Ovary (tissue), 3 donors: Measurements from ENCODE around the gene CSNK1A1.

ENCODE experiments used
- POLR2A ChIP-seq: fragments of 450-650 bp; IDR thresholded peaks from one replicate; pipeline ENCODE4 v1.6.1; 2017; ENCODE audit warnings: antibody characterized with exemption, mild to moderate bottlenecking, moderate library complexity
- TF ChIP-seq, protein P1 (sequence below), 3 donors: fragments of 450-650 bp in 2 of 3; fragments of 200-600 bp in 1 of 3; IDR thresholded peaks; one replicate each; pipeline versions ENCODE4 v1.5.1 to v1.8.0; 2016 to 2022; ENCODE audit warnings: antibody characterized with exemption in 3 of 3, mild to moderate bottlenecking in 1 of 3
- donor health status: DM: no; HTN: no; CAD: no.

DNA sequence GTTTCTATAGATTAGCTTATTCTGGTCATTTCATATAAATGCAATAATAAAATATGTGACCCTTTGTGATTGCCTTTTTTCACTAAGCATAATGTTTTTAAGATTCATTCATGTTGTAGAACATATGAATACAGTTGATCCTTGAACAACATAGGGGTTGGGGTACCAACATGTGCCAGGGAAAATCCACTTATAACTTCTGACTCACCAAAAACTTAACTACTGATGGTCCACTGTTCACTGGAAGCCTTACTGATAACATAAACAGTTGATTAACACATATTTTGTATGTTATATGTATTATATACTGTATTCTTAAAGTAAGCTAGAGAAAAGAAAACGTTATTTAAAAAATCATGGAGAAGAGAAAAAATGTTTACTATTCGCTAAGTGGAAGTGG, 42.1 kb upstream of the CSNK1A1 start:
- no peak for TF ChIP-seq POLR2A
- TF ChIP-seq, protein P1, sequence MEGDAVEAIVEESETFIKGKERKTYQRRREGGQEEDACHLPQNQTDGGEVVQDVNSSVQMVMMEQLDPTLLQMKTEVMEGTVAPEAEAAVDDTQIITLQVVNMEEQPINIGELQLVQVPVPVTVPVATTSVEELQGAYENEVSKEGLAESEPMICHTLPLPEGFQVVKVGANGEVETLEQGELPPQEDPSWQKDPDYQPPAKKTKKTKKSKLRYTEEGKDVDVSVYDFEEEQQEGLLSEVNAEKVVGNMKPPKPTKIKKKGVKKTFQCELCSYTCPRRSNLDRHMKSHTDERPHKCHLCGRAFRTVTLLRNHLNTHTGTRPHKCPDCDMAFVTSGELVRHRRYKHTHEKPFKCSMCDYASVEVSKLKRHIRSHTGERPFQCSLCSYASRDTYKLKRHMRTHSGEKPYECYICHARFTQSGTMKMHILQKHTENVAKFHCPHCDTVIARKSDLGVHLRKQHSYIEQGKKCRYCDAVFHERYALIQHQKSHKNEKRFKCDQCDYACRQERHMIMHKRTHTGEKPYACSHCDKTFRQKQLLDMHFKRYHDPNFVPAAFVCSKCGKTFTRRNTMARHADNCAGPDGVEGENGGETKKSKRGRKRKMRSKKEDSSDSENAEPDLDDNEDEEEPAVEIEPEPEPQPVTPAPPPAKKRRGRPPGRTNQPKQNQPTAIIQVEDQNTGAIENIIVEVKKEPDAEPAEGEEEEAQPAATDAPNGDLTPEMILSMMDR (IDR thresholded peaks at IDR 0.05), result no peak
